NT2/D1 (cell line): ENCODE results near the gene NPB.

ENCODE experiments used
- DNase-seq: peaks from one replicate; pipeline ENCODE4 v3.0.0-alpha.2; 2011; ENCODE audit warnings: low read depth, low spot score
- H3K27me3 ChIP-seq: 2 replicates; pipeline ENCODE4 v1.6.0; 2011; ENCODE audit warnings: mild to moderate bottlenecking; ENCODE audit not compliant: insufficient read length, insufficient read depth
- H3K36me3 ChIP-seq: 2 replicates; pipeline ENCODE4 v1.6.1; 2011; ENCODE audit warnings: mild to moderate bottlenecking, low read length, mixed read lengths; ENCODE audit not compliant: insufficient read depth, insufficient read length
- H3K4me1 ChIP-seq: 2 replicates; pipeline ENCODE4 v1.5.1; 2011; ENCODE audit not compliant: insufficient read depth, insufficient read length
- H3K4me3 ChIP-seq: 2 replicates; pipeline ENCODE4 v1.5.1; 2011; ENCODE audit warnings: low read depth; ENCODE audit not compliant: insufficient read length
- H3K9ac ChIP-seq: 2 replicates; pipeline ENCODE4 v1.6.0; 2011; ENCODE audit warnings: low read depth; ENCODE audit not compliant: insufficient read length
- H3K9me3 ChIP-seq: 2 replicates; pipeline ENCODE4 v1.5.1; 2011; ENCODE audit warnings: mild to moderate bottlenecking, low read length; ENCODE audit not compliant: insufficient read depth
- SUZ12 ChIP-seq: IDR thresholded peaks from 2 replicates; pipeline ENCODE4 v1.6.1; 2011; ENCODE audit not compliant: insufficient read length, insufficient read depth; ENCODE audit errors: extremely low read depth
- YY1 ChIP-seq: IDR thresholded peaks from 2 replicates; pipeline ENCODE4 v1.6.1; 2011; ENCODE audit not compliant: insufficient read length, insufficient read depth
- ZNF274 ChIP-seq: IDR thresholded peaks from 2 replicates; pipeline ENCODE4 v1.6.1; 2011; ENCODE audit warnings: mild to moderate bottlenecking, low read depth, low read length

Gene NPB

GRCh38 chr17:81942167-81942553 is 40.1 kb downstream of the NPB start:
- Histone ChIP-seq H3K27me3 (peaks cover 41% of the 10 kb centered on the region), H3K4me1 (peaks cover 19% of the 10 kb centered on the region), H3K9me3 (no peaks in the 10 kb centered on the region), H3K9ac (no peak overlapping the region), H3K4me3 (no peak overlapping the region), H3K36me3 (no peaks in the 10 kb centered on the region)
- TF ChIP-seq SUZ12 (no peak), ZNF274 (no peak), YY1 (no peak)
- DNase-seq, result no peak

DNA sequence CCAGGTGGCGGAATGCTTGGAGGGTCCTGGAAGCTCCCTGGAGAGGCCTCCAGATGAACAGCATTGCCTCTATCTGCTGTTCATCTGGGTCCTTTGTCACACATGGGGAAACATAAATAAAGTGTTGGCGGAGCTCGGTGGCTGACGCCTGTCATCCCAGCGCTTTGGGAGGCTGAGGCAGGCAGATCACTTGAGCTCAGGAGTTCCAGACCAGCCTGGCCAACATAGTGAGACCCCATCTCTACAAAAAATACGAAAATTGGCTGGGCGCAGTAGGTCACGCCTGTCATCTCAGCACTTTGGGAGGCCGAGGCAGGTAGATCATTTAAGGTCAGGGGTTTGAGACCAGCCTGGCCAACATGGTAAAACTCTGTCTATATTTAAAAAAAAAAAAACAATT is 42.8 kb downstream of the NPB start:
- Histone ChIP-seq H3K4me3 (no peak overlapping the region), H3K4me1 (peaks cover 18% of the 10 kb centered on the region), H3K27me3 (peaks cover 22% of the 10 kb centered on the region), H3K9ac (no peak overlapping the region), H3K36me3 (no peaks in the 10 kb centered on the region), H3K9me3 (no peaks in the 10 kb centered on the region)
- TF ChIP-seq YY1 (no peak), ZNF274 (no peak), SUZ12 (no peak)
- DNase-seq, result no peak

DNA sequence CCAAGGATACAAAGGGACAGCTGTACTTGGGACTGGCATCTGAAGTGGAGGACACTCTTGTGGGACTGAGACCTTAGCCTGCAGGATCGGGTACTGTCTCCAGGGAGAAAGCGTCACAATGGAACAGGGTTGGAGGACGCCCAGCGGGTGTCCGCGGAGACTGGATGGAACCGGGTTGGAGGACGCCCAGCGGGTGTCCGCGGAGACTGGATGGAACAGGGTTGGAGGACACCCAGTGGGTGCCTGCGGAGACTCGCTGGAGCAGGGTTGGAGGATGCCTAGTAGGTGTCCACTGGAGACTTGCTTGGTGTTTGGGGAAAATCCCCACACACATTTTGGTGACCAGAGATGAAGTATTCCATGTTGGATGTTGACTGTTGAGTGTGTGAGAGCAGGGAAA is 45.2 kb downstream of the NPB start, which contains the start of gene MYADML2:
TSS of gene MYADML2 (minus strand) at position 45 of the 400 bp plus-strand sequence. CDS start 5,492 bp downstream, outside the sequence.
- no peak for DNase-seq
- H3K4me1 ChIP-seq, result peaks cover 8% of the 10 kb centered on the region
- no peaks in the 10 kb centered on the region for H3K27me3 ChIP-seq
- H3K9me3 ChIP-seq, result no peaks in the 10 kb centered on the region
- TF ChIP-seq YY1 (no peak), ZNF274 (no peak), SUZ12 (no peak)
- H3K4me3 ChIP-seq, result no peak within 1 kb of the TSS
- no peaks in the 10 kb centered on the region for H3K36me3 ChIP-seq
- H3K9ac ChIP-seq, result no peak within 1 kb of the TSS

GRCh38 chr17:81948635-81949378 is 46.8 kb downstream of the NPB start:
- TF ChIP-seq YY1, result no peak
- TF ChIP-seq ZNF274, result no peak
- no peak for TF ChIP-seq SUZ12
- no peaks in the 10 kb centered on the region for H3K36me3 ChIP-seq
- no peak overlapping the region for H3K4me3 ChIP-seq

DNA sequence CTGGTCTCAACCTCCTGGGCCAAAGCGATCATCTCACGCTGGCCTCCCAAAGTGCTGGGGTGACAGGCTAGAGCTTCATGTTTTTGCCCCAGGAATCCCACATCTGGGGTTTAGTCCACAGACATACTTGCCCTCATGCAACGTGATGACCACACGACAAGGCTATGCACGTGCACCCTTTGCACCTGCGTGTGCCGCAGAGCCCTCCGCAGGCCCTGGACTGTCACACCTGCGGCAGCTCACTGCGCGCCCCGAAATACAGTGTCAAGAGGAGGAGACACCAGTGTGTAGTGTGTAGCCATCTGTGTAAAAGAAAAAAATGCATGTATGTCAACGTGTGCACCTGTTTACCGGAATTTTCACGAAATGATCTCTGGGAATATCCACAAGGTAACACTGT is 48.5 kb downstream of the NPB start:
- Histone ChIP-seq H3K9me3 (no peaks in the 10 kb centered on the region), H3K27me3 (no peaks in the 10 kb centered on the region), H3K9ac (no peak overlapping the region), H3K36me3 (no peaks in the 10 kb centered on the region), H3K4me3 (no peak overlapping the region), H3K4me1 (peaks cover 10% of the 10 kb centered on the region)
- no peak for TF ChIP-seq SUZ12
- no peak for TF ChIP-seq YY1
- TF ChIP-seq ZNF274, result no peak
- DNase-seq, result no peak

More at GRCh38 chr17:81948635-81949378, 46.8 kb downstream of the NPB start:
- peak overlapping the region; percentile 18 for H3K9ac ChIP-seq
- no peaks in the 10 kb centered on the region for H3K9me3 ChIP-seq
- no peaks in the 10 kb centered on the region for H3K27me3 ChIP-seq
- H3K4me1 ChIP-seq, result peaks cover 13% of the 10 kb centered on the region
- DNase-seq, result no peak

DNA sequence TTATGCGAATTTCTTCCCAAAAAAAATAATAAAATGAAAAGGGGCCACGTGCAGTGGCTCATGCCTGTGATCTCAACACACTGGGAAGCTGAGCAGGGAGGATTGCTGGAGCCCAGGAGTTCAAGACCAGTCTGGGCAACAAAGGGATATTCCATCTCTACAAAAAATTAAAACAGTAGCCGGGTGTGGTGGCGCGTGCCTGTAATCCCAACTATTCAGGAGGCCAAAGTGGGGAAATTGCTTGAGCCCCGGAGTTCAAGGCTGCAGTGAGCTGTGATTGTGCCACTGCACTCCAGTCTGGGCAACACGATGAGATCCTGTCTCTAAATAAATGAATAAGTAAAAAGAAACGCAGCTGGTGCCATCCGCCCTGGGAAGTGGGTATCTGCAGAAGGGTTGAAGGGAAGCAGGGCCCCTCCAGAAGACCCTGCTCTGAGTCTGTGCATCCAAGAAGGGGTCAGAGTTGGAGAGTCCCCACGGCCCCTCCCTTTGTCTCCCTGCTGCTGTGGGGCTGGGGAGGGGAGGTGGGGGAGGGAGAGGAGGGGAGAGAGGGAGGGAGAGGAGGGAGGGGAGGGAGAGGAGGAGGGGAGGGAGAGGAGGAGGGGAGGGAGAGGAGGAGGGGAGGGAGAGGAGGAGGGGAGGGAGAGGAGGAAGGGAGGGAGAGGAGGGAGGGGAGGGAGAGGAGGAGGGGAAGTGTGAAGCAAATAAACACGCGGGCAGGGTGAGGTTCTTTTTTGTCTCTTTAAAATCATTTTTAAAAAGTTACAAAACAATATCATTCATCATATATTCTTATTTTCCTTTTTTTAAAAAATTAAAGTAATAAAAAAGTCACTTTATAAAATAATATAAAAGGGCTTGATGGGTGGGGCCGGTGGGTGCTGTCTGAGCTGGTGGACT is 50.0 kb downstream of the NPB start:
- no peak overlapping the region for H3K9ac ChIP-seq
- H3K36me3 ChIP-seq, result peaks cover 2% of the 10 kb centered on the region
- no peaks in the 10 kb centered on the region for H3K27me3 ChIP-seq
- H3K4me3 ChIP-seq, result no peak overlapping the region
- no peak for DNase-seq
- no peak for TF ChIP-seq ZNF274
- TF ChIP-seq SUZ12, result no peak
- no peak for TF ChIP-seq YY1
- peaks cover 13% of the 10 kb centered on the region for H3K4me1 ChIP-seq
- H3K9me3 ChIP-seq, result no peaks in the 10 kb centered on the region
